ENCODE results near the gene DOCK2. TPM values are rescaled to one million over a fixed set of nuclear protein-coding genes. Genes with fewer than 3 reads are reported as not detected.

The DOCK2 gene
- total and polyA plus RNA-seq, 2 of the 8 experiments (the other 6 are each of a cell fraction or from before 2014, with no cell fraction given) = 3.9 to 5.7 TPM

DNA sequence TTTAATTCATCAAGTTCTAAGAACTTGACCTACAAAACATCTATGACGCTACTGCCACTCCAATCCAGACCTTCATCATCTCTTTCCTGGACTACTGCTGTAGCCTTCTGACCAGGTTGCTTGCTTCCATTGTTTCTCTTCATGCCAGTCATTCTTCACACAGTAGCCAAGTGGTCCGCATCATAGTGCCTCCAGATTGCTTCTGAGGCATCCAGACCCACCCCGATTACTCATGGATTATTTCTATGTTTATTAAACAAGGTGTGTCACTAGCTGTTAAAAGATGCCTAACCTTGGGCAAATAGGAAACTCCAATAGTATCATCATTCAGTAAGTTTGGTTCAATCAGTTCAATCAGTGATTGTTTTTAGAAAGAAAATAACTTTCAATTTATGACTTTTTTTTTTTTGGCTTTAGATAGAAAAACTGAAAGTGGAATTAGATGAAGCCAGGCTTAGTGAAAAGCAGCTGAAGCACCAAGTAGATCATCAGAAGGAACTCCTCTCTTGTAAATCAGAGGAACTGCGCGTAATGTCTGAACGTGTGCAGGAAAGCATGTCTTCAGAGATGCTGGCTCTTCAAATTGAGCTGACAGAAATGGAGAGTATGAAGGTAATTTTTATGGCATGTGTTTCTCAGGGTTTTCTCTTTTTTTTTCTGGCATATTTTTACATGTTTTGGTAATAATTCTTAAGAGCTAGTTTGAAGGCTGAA is 44.0 kb upstream of the DOCK2 start (continued):
- TF ChIP-seq, protein P1, sequence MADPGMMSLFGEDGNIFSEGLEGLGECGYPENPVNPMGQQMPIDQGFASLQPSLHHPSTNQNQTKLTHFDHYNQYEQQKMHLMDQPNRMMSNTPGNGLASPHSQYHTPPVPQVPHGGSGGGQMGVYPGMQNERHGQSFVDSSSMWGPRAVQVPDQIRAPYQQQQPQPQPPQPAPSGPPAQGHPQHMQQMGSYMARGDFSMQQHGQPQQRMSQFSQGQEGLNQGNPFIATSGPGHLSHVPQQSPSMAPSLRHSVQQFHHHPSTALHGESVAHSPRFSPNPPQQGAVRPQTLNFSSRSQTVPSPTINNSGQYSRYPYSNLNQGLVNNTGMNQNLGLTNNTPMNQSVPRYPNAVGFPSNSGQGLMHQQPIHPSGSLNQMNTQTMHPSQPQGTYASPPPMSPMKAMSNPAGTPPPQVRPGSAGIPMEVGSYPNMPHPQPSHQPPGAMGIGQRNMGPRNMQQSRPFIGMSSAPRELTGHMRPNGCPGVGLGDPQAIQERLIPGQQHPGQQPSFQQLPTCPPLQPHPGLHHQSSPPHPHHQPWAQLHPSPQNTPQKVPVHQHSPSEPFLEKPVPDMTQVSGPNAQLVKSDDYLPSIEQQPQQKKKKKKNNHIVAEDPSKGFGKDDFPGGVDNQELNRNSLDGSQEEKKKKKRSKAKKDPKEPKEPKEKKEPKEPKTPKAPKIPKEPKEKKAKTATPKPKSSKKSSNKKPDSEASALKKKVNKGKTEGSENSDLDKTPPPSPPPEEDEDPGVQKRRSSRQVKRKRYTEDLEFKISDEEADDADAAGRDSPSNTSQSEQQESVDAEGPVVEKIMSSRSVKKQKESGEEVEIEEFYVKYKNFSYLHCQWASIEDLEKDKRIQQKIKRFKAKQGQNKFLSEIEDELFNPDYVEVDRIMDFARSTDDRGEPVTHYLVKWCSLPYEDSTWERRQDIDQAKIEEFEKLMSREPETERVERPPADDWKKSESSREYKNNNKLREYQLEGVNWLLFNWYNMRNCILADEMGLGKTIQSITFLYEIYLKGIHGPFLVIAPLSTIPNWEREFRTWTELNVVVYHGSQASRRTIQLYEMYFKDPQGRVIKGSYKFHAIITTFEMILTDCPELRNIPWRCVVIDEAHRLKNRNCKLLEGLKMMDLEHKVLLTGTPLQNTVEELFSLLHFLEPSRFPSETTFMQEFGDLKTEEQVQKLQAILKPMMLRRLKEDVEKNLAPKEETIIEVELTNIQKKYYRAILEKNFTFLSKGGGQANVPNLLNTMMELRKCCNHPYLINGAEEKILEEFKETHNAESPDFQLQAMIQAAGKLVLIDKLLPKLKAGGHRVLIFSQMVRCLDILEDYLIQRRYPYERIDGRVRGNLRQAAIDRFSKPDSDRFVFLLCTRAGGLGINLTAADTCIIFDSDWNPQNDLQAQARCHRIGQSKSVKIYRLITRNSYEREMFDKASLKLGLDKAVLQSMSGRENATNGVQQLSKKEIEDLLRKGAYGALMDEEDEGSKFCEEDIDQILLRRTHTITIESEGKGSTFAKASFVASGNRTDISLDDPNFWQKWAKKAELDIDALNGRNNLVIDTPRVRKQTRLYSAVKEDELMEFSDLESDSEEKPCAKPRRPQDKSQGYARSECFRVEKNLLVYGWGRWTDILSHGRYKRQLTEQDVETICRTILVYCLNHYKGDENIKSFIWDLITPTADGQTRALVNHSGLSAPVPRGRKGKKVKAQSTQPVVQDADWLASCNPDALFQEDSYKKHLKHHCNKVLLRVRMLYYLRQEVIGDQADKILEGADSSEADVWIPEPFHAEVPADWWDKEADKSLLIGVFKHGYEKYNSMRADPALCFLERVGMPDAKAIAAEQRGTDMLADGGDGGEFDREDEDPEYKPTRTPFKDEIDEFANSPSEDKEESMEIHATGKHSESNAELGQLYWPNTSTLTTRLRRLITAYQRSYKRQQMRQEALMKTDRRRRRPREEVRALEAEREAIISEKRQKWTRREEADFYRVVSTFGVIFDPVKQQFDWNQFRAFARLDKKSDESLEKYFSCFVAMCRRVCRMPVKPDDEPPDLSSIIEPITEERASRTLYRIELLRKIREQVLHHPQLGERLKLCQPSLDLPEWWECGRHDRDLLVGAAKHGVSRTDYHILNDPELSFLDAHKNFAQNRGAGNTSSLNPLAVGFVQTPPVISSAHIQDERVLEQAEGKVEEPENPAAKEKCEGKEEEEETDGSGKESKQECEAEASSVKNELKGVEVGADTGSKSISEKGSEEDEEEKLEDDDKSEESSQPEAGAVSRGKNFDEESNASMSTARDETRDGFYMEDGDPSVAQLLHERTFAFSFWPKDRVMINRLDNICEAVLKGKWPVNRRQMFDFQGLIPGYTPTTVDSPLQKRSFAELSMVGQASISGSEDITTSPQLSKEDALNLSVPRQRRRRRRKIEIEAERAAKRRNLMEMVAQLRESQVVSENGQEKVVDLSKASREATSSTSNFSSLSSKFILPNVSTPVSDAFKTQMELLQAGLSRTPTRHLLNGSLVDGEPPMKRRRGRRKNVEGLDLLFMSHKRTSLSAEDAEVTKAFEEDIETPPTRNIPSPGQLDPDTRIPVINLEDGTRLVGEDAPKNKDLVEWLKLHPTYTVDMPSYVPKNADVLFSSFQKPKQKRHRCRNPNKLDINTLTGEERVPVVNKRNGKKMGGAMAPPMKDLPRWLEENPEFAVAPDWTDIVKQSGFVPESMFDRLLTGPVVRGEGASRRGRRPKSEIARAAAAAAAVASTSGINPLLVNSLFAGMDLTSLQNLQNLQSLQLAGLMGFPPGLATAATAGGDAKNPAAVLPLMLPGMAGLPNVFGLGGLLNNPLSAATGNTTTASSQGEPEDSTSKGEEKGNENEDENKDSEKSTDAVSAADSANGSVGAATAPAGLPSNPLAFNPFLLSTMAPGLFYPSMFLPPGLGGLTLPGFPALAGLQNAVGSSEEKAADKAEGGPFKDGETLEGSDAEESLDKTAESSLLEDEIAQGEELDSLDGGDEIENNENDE (IDR thresholded peaks at IDR 0.05; ENCODE audit: insufficient replicate concordance, low read length) = no peak
- TF ChIP-seq POU5F1 (IDR thresholded peaks at IDR 0.05; ENCODE audit: low read depth, low read length) = no peak
- TF ChIP-seq RAD21 (IDR thresholded peaks at IDR 0.05 in 1 of 2, conservative IDR thresholded peaks at IDR 0.05 in 1 of 2; ENCODE audit: low read depth in 2 of 2, low read length in 2 of 2) = no peak
- no peak for TF ChIP-seq ASH2L (IDR thresholded peaks at IDR 0.05; ENCODE audit: low read length)
